Activated CD4-positive, alpha-beta T cell treated with anti-CD3 and anti-CD28 coated beads for 1 hour (primary cell): ENCODE data around the gene MEGF9.

Experiments
- DNase-seq: peaks from one replicate; pipeline ENCODE4 v3.0.0-alpha.2; 2020

The MEGF9 gene

DNA sequence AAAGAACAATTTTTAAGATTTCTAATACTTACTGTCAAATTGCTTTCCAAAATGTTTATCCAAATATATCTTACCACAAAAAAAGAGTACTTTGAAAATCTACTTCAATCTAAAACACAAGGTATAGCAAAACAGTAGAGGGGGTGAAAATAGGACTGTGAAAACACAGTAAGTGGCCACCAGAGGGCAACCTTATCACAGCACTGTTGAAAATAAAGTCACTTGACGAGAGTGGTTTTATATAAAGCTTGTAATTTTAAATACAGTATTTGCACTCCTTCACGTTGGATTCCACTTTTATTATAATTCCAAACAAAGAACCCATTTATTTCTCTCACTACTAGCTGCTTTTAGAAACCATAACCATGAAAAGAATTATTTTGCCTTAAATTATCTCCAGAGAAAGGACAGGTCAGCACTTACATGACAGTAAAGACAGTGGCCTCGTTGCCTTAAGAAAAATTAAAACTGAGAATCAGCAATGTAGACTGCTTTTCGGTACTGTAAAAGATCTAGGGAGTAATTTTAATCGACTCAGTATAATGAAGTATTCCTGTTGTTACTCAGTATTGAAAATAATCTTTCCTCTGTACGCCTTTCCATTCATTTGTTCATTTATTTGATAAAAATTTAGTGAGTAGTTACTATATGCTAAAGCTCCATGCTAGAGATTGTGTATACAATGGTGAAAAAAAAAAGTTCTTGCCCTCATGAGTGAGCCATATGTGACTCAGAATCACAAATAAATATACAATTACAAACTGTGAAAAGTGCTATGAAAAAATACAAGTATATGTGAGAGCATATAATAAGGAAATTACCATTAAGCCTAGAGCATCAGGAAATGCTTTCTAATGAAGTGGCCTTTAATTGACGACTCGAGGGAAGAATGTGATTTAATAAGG is 94.3 kb downstream of the MEGF9 start:
- peak; percentile 28 for DNase-seq

DNA sequence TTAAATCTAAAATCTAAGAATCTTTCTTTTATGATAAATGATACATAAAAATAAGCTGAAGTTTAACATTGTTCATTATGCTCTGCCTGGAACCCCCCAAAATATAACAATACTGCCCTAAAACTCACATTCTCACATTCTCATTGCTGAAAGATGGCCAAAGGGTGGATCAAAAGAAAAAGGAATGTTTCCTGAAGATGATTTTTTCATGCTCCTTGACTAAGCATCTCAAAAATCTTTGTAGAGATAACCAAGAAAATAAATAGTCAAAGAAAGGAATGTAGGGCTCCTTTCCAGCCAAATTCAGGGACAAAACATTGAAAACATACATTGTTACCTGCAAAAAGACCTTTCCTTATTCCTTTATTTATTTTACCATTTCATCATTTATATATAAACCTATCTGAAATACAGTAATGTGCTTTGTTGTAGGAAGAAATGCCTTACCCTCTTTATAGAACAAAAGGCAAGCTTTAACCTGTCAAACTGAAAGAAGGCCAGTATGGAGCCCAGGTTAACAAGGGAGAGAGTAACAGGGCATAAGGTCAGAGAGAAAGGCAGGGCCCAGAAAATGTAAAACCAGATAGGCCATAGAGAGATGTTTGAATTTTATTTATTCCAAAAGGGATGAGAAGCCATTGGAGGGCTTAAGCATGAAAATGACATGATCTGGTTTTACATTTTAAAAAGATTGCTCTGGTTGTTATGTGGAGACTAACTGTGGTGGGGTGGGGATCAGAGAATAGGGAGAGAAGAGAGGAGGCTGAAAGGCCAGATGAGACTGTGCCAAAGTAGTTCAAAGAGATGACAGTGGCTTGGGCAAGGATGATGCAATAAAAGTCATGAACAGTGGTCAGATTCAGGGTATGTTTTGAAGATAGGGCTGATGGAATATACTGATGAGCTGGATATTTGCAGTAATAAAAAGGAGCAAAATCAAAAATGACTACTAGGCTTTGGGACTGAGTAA is 97.0 kb downstream of the MEGF9 start:
- DNase-seq: no peak

DNA sequence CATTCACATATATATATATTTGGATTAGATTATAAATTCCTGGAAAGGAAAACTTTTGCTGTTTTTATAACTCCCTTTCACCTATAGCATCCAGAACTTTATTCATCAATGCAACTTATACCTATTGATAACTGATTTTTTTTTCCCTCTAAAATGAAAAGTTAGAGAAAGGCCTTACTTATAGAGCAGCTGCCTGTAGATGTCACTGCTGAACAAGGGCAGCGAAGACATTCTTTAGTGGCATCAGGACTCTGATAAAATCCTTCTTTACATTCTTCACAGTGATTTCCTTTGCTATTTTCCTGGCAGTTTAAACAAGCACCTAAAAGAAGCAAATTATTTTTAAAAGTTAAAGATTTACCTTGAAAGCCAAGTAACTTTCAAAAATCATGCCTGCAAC is 102.1 kb downstream of the MEGF9 start:
- no peak for DNase-seq

DNA sequence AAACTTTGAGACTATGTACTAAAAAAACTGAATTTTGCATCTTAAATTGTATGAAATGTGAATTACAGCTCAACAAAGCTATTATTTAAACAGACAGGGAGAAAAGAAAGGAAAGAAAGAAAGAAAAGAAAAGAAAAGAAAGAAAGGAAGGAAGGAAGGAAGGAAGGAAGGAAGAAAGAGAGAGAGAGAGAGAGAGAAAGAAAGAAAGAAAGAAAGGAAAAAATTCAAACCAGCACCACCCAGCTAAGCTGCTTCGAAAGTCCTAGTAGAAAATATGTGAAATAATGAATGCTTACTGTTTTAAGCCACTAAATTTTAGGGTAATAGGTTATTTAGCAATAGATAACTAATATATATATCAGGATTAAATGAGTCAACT is 102.6 kb downstream of the MEGF9 start:
- DNase-seq: no peak

DNA sequence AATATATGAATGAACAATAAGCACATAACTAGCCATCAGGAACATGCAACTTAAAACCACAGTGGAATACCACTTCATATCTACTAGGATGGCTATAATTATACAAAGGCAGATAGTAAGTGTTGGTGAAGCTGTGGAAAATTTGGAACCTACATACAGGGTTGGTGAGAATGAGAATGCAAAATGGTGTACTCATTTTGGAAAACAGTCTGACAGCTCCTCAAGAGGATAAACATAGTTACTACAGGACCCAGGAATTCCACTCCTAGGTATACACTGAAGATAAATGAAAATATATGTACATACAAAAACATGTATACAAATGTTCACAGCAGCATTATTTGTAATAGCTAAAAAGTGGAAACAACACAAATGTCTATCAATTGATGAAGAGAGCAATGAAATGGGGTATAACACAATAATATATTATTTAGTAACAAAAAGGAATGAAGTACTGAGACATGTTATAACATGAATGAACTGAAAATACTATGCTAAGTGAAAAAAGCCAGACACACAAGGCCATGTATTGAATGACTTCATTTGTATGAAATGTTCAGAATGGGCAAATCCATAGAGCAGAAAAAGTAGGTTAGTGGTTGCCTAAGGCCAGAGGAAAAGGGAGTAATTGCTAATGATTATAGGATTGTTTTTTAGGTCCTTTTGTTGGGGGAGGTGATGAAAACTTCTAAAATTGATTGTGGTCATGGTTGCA is 103.1 kb downstream of the MEGF9 start:
- no peak for DNase-seq

DNA sequence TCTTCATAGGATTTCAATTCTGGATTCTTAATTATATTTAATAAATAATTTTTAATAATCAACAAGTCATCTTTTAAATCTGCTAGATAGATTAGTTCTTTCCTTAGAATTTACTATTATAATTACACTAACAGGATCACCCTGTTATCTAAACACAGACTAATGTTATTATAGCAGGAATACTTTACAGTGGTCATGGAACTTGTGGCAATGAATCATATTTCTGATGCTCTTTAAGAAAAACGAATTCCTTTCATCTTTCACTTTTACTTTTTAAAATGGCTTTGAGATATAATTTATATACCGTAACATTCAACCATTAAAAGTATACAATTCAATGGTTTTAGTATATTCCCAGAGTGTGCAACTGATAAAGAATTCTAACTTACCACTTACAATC is 104.6 kb downstream of the MEGF9 start:
- DNase-seq: no peak

DNA sequence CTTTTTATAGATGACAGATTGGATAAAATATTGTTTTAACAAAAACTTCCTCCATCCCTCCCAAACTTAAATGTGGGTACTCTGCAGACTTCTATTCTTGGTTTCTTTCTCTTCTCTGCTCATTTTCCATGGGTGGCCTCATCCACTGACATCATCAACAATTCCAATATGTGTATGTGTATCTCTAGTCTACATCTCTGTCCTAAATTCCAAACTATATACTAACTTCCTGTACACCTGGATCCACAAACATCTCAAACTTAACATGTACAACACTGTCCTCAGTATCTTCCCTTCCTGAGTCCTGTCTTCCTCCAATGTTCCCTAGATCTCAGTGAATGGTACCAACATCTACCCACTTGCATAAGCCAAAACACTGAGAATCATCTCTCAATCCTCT is 105.8 kb downstream of the MEGF9 start:
- no peak for DNase-seq

DNA sequence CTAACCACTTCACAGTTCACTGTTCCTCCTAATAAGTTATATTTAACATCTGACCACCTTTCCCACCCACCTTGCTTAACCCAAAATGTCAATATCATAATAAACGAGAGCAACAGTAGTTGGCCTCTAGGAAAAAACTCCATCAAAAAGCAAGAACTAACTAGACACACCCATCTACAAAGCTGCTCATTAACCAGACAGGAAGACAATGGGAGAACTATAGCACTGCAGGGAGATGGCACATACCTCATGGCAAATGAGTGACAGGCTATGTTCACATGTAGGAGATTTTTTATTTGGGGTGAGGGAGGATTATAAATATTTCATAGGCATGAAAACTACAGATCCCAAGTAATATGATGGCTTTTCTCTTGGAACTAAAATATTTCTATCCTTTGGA is 110.7 kb downstream of the MEGF9 start:
- DNase-seq: no peak

DNA sequence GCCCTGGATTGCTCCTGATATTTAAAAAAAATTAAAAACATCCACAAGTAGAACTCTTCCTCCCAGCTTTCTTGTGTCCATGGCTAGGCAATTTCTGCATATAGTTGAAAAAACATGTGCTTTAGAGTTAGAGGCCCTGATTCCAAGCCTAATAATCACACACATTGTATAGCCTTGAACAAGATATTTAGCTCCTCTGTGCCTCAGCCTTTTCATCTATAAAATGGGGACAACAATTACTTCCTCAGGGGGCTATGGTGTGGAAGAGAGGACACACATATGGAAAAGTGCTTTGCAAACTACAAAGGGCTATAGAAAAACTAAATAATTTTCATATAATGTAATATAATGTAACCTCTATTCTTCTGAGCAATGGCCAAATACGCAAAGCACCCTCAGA is 111.3 kb downstream of the MEGF9 start:
- no peak for DNase-seq

DNA sequence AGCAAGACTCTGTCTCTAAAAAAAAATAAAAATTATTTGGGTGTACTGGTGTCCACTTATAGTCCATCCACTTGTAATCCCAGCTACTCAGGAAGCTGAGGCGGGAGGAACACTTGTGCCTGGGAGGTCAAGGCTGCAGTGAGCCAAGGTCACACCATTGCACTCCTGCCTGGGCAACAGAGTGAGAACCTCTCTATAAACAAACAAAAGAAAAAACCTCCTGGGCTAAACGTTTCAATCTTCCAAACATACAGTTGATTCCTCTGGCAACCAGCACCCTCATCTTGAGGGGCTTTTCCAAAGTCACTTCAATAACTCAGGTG is 120.4 kb downstream of the MEGF9 start:
- DNase-seq: no peak

DNA sequence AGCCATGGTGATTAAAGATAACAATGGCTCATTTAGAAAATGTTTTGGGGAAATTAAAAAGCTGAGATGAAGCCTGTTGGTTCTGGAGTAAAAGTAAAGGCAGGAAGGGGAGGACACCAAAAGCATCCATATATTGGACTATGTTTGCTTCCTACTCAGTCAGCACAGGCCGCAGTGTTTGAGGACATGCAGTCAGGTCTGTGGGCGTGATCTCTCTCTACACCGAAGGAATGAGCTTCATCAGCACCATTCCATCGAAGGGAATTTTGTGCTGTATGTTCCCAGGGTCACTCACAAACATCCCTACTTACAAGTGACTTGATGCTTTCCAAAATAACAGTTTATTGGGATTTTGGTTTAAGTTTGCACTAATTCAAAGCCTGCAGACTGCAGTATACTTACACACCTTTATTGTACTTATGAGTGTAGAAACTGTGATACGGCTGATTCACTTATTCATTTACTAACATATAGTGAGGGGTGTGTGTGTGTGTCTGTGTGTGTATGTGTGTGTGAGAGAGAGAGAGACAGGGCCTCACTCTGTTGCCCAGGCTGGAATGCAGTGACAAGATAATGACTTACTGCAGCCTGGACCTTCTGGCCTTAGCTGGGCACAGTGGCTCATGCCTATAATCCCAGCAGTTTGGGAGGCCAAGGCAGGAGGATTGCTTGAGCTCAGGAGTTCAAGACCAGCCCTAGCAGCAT is 120.9 kb downstream of the MEGF9 start:
- DNase-seq: no peak

DNA sequence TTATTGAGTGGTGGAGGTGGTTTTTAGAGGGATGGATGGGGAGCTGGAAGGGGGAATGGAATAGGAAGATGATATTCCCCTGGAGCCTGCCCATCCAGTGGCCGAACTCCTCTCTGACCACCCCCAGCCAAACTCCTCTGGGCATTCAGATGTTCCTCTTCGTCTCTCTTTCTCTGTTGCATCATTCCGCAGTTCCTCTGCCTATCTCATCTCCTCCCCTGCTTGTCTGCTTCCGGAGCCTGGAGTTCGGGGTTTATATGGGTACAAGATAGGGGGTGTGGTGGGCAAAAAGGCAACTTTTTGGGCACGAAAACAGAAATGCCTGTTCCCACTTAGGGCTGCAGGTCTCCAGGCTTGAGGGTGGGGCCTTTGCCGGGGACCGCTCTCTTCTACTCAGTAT is 122.1 kb downstream of the MEGF9 start:
- no peak for DNase-seq

DNA sequence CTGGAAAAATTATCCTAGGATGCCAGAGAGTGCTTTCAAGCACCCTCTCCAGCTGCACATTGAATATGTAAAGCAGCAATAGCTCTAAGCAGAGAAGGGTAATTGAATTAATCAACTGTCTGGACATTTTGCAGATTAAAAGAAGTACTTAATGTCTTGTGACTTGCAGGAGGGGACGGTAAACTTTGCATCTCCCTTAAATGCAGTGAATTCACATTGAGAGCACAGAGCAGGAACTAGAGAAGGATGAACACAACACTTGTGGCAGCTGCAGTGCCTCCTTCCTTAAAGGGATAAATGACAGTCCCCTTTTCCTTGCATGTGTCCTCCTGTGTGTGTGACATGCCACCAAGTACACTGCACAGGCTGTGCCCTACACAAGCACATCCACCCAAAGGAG is 126.9 kb downstream of the MEGF9 start:
- no peak for DNase-seq

DNA sequence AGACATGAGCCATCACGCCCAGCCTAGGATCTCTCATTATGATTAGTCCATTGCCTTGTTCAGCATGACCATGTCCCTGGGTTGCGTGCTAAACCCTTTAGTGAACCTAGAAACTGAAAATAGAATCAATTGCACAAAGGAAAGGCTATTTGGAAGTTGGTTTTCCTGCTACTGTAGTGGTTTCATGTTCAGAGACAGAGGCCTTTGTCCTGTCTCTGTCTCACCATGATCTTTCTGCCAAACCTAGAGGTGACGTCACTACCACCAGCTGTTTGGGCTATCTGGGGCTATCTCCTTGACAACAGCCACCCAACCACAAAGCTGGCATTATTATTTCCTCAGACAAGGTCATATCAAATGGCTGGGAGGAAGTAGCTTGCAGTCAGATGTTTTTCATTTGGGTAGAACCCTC is 130.3 kb downstream of the MEGF9 start:
- no peak for DNase-seq

DNA sequence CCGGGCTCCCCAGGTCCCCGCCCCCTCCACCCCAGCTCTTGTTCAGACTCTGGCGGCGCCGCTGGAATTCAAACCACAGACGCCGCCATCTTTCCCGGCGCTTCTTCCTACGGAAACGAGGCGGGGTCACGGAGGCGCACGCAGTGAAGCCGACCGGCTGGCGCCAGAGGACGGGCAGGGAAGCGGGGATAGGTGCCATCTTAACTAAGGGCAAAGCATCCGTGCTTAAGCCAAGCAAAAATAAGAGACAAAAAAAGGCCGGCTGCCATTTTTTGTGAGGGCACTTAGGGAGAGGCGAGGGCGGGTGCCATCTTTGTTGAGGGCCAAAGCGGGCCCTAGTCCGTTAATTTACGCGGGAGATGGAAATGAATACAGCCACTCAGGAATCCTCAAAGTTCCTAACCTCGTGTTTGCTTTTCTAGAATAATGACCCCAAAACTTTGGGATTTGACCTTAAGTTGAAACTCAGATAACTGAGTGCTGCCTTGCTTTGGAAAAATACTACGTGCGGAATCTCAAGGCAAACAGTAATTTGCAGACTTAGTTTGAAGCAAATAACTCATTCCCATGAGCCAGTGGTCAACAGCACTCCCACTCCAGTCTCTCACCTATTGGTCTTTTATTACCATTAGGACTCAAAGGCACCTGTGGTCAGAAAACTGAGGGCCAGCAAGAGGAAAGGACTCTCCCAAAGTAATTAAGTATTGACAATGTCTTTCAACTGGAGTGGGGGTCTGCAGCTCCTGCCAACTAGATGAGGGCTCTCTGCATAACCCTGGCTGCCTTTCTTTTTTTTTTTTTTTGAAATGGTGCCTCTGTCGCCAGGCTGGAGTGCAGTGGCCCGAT is 134.0 kb downstream of the MEGF9 start, which contains the start of gene CDK5RAP2:
Gene CDK5RAP2 (minus strand): TSS at position 117 of the 846 bp plus-strand sequence. CDS start 189 bp downstream, outside the sequence.
- DNase-seq: peak; percentile 85

DNA sequence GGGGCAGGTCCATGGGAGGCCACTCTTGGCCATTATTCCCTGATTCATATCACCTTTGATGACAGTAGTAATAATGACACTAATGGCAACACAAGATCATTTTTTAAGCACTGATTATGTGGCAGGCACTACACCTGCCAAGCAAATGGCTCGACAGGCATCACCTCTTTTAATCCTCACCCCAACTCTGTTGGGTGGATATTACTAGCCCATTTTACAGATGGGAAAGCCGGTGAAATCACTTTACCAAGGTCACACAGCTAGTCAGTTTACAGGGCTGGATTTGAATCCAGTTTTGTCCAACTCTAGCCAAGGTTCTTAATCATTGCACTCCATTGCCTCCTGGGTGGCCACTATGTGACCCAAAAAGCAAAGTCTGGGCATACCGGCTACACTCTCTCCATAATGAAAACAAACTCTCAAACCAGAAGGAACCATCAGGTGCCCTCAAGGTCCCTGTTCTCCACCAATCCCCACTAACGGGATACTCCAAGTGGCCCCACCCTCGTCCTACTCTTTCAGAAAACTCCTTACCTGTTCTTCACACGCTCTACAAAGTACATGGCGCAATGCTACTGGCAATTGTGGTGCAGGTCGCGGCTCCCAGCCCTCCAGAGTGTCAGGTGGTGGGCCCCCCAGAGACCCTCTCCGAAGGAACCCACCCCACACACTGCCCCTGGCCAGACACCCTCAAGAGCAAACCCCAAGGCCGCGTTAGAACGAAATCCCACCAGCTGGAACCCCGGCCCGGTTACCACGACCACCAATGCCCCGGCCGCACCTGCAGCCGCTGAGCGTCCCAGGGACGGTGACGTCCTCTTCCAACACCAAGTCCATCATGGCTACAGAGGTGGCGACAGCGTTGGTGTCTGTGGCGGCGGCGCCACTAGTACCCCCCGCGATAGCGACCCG is 134.9 kb downstream of the MEGF9 start:
- peak; percentile 9 for DNase-seq

DNA sequence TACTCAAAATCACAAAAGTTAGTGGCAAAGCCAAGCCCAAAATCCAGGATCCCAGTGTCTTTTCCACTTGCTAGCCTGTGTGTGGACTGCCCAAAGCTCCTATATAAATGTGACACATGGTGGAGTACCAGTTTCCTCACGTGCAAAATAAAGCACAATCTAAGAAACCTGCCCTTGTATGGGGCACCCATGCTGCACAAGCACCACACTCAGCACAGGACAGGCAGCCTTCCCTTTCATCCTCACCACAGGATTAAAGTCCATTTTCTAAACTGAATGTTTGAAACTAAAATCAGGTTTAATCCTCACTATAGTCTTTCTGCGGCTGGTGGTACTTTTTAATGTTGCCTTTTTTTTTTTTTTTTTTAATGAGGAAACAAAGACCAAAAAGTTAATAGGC is 139.8 kb downstream of the MEGF9 start:
- DNase-seq: no peak

DNA sequence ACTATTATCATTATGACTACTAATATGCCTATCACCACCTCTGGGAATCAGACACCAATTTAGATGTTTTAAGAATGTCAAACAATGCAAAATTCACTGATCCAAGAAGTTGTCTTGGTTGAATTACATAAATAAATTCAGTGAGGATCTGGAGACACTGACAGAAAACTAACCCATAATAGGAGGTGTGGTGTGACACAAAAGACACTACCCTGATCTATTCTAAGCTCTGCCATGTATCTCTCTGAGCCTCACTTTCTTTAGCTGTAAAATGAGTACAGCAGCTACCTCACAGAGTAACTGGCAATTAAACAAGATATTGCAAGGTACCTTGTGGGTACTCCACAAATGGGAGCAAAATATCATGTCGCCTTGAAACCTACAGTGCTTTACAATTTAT is 141.8 kb downstream of the MEGF9 start:
- DNase-seq: no peak

DNA sequence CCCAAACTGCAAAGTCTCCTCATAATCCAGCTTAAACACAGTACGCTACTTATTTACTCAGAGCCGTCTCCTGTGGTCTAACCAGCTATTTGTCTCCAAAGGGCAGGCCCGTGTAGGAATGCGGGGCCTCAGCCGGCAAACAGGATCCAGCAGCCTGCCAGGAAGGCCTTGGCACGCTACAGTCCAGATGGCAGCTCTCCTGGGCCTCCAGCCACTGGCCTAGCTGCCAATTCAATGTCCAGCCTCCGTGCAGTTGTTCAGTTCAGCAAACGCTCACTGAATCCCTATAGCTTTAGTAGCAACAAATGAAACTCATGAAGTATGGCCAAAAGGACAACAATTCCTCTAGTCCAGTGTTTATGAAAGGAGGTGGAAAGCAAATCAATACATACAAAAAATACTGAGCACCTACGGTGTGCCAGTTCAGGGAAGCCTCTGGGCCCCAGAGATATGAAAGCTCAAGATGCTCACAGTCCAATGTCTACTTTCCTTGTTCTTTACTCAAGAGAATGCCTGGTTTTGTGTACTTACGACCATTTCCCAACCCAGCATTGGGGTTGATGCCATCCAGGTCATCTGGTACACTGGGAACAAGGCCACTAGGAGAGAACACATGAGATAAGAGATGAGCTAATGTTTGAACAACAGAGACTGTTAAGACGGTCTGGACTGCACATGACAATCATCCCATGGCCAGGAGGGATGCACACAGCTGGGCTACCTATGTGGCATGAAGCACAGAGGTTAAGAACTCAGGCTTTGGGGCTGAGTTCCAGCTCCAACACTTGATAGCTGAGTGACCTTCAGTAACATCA is 142.6 kb downstream of the MEGF9 start:
- no peak for DNase-seq

DNA sequence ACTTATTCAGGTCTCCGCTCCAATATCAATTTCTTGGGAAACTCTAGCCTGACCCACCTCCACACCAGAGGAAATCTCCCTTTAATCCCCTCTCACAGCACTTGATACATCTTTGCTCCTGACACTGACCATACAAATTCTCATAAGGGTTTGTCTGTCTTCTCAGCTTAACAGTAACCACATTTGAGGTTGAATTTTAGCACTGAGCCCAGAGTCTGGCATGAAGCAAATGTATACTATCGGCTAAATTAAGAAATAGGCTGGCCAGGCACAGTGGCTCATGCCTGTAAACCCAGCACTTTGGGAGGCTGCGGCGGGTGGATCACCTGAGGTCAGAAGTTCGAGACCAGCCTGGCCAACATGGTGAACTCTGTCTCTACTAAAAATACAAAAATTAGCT is 144.0 kb downstream of the MEGF9 start:
- DNase-seq: no peak
